Gastroesophageal sphincter (tissue), 3 donors: ENCODE measurements around the gene EEIG2.
A peak's percentile ranks its signal among the peaks of the same experiment; 100 is the strongest.

Experiments
- CTCF ChIP-seq, 4 experiments: fragments of 200-600 bp in 2 of 4; fragments of 450-650 bp in 2 of 4; sonication (generic) in 1 of 4; IDR thresholded peaks; one replicate each; pipeline ENCODE4 v1.5.1; 2017 to 2019; ENCODE audit warnings: antibody characterized with exemption in 4 of 4, mild to moderate bottlenecking in 2 of 4, moderate library complexity in 2 of 4
- POLR2AphosphoS5 ChIP-seq: sonication (generic); formaldehyde crosslinking; IDR thresholded peaks from one replicate; pipeline ENCODE4 v1.6.1; 2017; ENCODE audit warnings: antibody characterized with exemption

- TF ChIP-seq CTCF (IDR thresholded peaks at IDR 0.05): no peak
- peak; percentile 91 for TF ChIP-seq POLR2AphosphoS5
These were observed 31.1 kb downstream of the EEIG2 start for GRCh38 chr1:108590957-108591356.
